Measurements from ENCODE around the gene ATP1A4.

The ATP1A4 gene

GRCh38 chr1:160206036-160206389 lies 54.6 kb downstream of the ATP1A4 start:
- TF ChIP-seq ZSCAN5A (tag by site-specific recombination; IDR thresholded peaks at IDR 0.05), result no peak
- TF ChIP-seq PRDM10 (tag by site-specific recombination; IDR thresholded peaks at IDR 0.05), result peak; percentile 79; the same call in 1 of the 2 replicates
- TF ChIP-seq EGR2 (tag by site-specific recombination; IDR thresholded peaks at IDR 0.05; ENCODE audit: low read depth), result peak; percentile 59
- TF ChIP-seq ZNF626 (tag by site-specific recombination; IDR thresholded peaks at IDR 0.05), result no peak
- TF ChIP-seq ZNF654 (tag by site-specific recombination; IDR thresholded peaks at IDR 0.05; ENCODE audit: low read depth), result no peak
- TF ChIP-seq ZNF324 (tag by site-specific recombination; IDR thresholded peaks at IDR 0.05), result no peak
- TF ChIP-seq KLF1 (tag by site-specific recombination; IDR thresholded peaks at IDR 0.05), result peak; percentile 86
- TF ChIP-seq ZNF843 (tag by site-specific recombination; IDR thresholded peaks at IDR 0.05), result no peak
- peak; percentile 60 for TF ChIP-seq SP3 (tag by site-specific recombination; IDR thresholded peaks at IDR 0.05)
- no peak for TF ChIP-seq ZNF701 (tag by site-specific recombination; IDR thresholded peaks at IDR 0.05)
- no peak for TF ChIP-seq ZNF138 (tag by site-specific recombination; IDR thresholded peaks at IDR 0.05; ENCODE audit: borderline replicate concordance)
- no peak for TF ChIP-seq ZBTB6 (tag by site-specific recombination; IDR thresholded peaks at IDR 0.05)
- no peak for TF ChIP-seq ZNF776 (tag by site-specific recombination; IDR thresholded peaks at IDR 0.05; ENCODE audit: borderline replicate concordance)
- TF ChIP-seq ZNF302 (tag by site-specific recombination; IDR thresholded peaks at IDR 0.05; ENCODE audit: low read depth), result no peak
- no peak for TF ChIP-seq ZNF645 (tag by site-specific recombination; IDR thresholded peaks at IDR 0.05)
- TF ChIP-seq YY2 (tag by site-specific recombination; IDR thresholded peaks at IDR 0.05), result no peak
- peak; percentile 66 for TF ChIP-seq KLF9 (tag by site-specific recombination; IDR thresholded peaks at IDR 0.05; ENCODE audit: low read depth)
- TF ChIP-seq ATF2 (tag by site-specific recombination; IDR thresholded peaks at IDR 0.05; ENCODE audit: low read depth), result no peak
- TF ChIP-seq ZNF423 (tag by site-specific recombination; IDR thresholded peaks at IDR 0.05), result no peak
- TF ChIP-seq ZFHX2 (tag by site-specific recombination; conservative IDR thresholded peaks at IDR 0.05), result peak; percentile 82
- TF ChIP-seq ZNF366 (tag by site-specific recombination; conservative IDR thresholded peaks at IDR 0.05), result no peak
- 0 out of 2 replicates have a peak, but pooled peaks cover 2% of the 10 kb centered on the region for H3K4me1 ChIP-seq (ENCODE audit: control insufficient read depth, insufficient read depth, low read length)
- POLR2A ChIA-PET, result interaction anchor here (0.6 to 1.0 kb wide), 4 partner anchors 10 to 39 kb away, joined by 3 to 4 read pairs (median 4); no protein-coding TSS in a partner anchor
- peak overlapping the region; percentile 70 for H3K4me3 ChIP-seq (ENCODE audit: low read depth, low read length)
- CTCF ChIA-PET, result interaction anchor here (0.5 to 3.8 kb wide), 7 partner anchors 13 to 105 kb away, joined by 3 to 15 read pairs (median 6); no protein-coding TSS in a partner anchor
- H3K9me3 ChIP-seq (ENCODE audit: control insufficient read depth, insufficient read depth, low read depth, low read length), result no peaks in the 10 kb centered on the region
- H3K27ac ChIP-seq (ENCODE audit: extremely low read depth, low read depth, low read length), result peak overlapping the region; percentile 82; the same call in 1 of the 2 replicates
- peaks cover 0 to 46% of the 10 kb centered on the region in 2 experiments; a peak in 2 of 3 replicates for H3K36me3 ChIP-seq (ENCODE audit: control insufficient read depth in 2 of 2, insufficient read depth in 1 of 2, low read length in 2 of 2)
